ENCODE data around the gene CACUL1.

DNA sequence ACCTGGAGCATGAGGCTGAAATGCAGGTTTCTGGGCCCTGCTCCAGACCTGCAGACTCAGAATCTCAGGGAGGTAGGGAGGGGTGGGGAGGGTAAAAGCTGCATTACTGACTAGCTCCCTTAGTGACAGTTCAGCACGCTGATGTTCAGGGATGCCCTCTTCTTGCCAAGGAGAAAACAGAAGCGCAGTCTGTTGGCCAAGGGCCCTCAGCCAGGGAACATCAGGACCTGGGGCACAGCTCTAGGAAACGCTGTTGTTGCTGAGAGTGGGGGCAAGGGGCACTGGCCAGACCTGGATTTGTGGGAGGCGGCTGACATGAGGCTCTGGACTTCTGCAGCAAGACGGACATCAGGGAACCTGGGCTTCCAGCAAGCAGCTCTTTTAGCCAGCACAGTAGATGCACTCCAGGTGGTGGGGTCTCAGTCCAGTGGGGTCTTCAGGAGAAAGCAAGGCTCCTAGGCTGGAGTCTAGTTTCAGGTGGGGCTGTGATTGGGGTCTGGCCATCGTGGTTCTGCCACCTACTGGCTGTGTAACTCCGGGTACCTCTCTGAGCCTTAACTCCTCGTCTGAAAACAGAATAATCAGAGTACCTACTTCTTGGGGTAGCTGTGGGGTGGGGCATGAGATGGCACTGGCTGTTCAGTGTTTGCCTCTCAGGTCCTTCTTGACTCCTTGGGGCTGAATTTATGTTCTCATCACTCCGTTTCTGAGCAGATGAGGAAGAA lies 86.4 kb downstream of the CACUL1 start:
- TF ChIP-seq TAF1 (conservative IDR thresholded peaks at IDR 0.05), result no peak
- TF ChIP-seq GABPA (IDR thresholded peaks at IDR 0.05 in 1 of 2, conservative IDR thresholded peaks at IDR 0.05 in 1 of 2), result no peak
- TF ChIP-seq, protein P1, sequence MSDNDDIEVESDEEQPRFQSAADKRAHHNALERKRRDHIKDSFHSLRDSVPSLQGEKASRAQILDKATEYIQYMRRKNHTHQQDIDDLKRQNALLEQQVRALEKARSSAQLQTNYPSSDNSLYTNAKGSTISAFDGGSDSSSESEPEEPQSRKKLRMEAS (IDR thresholded peaks at IDR 0.05), result no peak
- TF ChIP-seq CTCF (IDR thresholded peaks at IDR 0.05; ENCODE audit: low read depth, low read length, missing input control), result no peak
- no peak for TF ChIP-seq RAD21 (IDR thresholded peaks at IDR 0.05)
- no peak for TF ChIP-seq FOXA1 (IDR thresholded peaks at IDR 0.05)
- no peak for TF ChIP-seq FOXA2 (IDR thresholded peaks at IDR 0.05)

Data from liver (tissue), 3 donors.